GM18502 (cell line): Measurements from ENCODE around the gene MYO9B.

ENCODE experiments used
- ATAC-seq: cut with Tn5 transposase; IDR thresholded peaks from one replicate; pipeline ENCODE4 v1.9.1; 2021; ENCODE audit warnings: mild to moderate bottlenecking; ENCODE audit not compliant: unreplicated experiment, poor library complexity

The MYO9B gene

DNA sequence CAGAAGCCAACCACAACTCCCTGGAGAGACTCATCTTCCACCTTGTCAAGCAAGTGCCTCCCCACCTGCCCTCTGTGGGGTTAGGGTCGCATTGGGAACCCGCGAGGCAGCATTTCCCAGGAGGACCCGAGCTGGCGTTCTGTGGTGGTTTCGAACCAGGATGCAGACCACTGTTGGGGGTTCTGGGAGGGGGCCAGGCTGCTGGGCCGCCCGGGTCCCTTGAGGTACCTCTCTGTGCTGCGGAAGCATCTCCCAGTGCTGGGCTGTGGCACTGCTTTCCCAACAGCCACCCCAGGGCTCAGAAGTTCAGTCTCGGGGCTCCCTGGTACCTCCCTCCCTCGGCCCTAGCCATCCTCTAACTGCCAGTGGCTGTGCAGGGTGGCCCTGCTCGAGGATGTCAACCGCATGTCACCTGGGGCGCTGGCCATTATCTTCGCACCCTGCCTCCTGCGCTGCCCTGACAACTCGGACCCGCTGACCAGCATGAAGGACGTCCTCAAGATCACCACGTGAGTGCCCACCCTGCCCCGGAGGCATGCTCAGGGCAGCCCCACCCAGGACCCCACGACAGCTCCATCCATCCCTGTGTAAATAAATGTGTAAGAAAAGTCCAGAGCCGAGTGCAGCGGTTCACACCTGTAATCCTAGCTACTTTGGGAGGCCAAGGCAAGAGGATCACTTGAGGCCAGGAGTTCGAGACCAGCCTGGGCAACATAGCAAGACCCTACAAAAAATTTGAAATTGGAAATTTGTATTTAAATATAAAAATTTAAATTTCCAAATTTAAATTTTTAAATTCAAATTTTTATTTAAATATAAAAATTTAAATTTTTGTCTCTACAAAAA lies 131.4 kb downstream of the MYO9B start:
- no peak for ATAC-seq

DNA sequence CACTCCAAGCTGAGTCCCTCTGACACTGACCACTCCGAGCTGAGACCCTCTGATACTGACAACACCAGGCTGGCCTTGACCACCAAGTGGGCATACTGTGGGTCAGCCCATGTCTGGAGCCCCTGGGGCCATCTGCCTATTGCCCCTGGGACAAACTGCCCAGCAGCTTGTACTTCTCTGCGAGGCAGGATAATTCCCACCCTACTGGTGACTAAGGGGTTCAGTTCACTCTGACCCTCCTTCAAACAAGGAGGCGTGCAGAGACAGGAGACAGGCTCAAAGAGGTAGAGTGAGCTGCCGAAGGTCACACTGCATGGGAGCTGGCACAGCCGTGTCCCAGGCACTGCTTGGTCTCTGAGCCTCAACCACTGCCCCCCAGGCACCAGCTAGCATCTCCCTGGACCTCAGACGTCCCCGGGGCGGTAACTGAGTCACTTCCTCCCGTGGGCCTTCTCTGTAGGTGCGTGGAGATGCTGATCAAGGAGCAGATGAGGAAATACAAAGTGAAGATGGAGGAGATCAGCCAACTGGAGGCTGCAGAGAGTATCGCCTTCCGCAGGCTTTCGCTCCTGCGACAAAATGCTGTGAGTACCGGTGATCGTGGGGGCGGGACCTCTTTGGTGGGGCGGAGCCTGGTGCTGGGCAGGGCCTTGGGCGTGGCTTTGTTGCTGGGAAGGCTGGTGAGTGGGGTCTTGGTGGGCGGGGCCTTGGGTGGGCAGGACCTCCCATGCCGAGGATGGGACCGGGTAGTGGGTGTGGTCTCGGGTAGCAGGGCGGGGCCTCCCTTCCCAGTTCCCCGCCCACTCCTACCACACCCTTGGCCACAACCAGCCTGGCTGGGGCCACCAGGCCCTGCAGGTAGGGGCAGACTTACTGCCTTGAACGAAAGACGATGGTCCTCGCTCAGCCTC lies 133.8 kb downstream of the MYO9B start:
- ATAC-seq = peak; percentile 47

DNA sequence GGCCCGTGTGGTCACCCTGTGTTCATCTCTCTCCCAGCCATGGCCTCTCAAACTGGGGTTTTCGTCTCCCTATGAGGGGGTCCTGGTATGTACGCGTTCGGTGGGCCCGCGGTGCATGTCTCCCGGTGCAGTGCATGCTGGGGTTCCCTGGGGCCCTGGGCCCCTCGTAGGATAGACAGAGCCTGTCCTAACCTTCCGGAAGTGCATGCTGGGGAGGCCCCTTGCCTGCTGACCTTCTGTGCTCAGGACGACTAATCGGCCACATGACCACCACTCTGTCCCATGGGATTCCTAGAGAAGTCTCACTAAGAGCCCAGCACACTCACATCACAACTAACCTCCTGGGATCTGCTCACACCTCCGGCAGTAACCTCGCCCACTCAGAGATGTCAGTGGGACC lies 134.7 kb downstream of the MYO9B start:
- no peak for ATAC-seq

DNA sequence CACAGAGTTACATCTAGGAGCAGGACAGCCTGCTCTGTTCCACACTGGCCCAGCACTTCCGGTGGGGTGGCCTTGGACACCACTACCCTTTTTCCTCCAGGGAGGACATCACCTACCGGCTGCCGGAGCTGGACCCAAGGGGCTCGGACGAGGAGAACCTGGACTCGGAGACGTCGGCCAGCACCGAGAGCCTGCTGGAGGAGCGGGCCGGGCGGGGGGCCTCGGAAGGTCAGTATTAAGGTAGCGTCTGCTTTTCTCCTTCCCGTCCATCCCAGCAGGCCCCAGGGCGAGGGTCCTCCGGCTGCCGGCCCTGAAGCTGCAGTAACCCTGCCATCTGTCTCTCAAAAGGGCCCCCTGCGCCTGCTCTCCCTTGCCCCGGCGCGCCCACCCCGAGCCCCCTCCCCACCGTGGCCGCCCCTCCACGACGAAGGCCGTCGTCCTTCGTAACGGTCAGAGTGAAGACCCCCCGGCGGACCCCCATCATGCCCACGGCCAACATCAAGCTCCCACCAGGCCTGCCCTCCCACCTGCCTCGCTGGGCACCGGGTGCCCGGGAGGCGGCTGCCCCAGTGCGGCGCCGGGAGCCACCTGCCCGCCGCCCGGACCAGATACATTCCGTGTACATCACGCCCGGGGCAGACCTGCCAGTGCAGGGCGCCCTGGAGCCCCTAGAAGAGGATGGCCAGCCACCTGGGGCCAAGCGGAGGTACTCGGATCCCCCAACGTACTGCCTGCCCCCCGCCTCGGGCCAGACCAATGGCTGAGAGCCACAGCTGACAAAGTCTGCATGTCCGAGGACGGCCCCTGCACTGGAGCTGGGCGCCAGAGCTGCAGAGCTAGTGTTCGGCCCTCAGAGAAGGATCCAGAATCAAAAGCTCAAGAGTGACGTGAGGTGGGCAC lies 136.2 kb downstream of the MYO9B start:
- no peak for ATAC-seq

DNA sequence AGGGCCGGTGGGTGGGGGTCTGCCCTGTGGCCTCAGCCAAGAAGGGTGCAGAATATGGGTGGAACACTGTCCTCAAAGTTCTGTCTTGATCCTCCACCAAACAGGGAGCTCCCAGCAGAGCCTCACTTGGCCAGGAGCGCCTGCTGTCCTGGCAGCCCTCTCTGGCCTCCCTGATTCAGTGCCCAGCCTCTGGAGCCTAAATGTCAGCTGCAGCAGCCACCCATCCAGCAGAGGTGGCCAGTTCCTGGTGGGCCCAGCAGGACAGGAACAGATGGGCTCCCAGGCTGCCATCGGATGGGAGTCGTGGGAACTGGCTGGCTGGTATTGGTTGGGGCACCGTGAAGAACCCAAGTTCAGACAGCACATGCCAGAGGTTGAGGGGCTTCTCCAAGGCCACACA lies 137.8 kb downstream of the MYO9B start:
- ATAC-seq = no peak

DNA sequence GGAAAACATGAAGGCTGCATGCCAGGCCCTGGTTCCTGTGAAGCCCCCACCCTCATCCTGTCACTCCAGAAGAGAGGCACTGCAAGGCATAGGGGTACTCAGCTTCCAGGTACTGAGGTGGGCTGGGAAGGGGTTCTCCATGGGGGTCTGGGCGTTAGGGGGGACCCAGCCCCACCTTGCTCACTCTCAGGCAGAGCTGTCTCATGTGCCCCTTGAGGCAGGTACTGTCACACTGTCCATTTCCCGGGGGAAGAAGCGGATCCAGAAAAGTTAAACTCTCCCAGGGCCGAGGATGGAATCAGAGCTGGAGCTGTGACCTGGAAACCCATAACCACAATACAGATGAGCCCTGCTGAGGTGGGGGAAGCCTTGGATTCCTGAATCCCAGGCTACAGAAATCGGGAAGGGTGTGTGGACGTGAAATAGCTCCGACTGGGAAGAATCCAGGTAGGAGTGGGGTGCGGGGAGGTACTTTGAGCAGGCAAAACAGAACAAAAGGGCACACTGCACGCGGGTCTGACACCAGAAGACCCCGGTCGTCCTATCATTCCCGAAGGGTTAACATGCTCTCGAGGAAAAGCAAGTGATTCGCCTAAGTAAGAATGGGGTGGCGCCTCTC lies 139.0 kb downstream of the MYO9B start:
- ATAC-seq = no peak

DNA sequence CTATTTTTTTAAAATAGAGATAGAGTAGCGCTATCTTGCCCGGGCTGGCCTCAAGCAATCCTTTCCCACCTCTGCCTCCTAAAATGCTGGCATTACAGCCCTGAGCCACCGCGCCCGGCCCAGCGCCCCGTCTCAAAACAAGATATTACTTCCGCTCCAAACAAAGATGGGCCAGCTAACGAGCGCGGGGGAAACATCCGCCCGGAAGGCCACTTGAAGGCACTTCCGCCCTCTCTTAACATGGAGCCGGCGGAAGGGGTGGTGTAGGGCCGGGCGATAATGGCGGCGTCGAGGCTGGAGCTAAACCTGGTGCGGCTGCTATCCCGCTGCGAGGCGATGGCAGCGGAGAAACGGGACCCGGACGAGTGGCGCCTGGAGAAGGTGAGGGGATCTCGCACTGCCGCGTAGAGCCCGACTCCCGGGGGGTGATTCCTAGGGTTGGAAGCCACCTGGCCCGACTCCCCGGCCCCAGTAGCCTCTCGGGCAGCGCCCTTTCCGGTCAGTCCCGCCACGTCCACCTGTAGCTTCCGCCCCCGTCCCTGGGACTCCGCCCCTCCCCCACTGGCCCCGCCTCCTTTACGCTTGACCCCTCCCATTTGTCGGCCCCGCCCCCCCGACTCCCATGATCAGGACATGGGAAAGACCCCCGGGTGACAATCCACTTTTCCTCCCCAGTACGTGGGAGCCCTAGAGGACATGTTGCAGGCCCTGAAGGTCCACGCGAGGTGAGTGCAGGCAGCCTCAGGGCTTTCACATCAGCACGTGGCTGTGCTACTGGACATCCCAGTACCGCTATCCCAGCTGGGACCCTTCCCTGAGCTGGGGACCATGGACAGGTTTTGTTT lies 139.8 kb downstream of the MYO9B start, which contains the start of gene USE1:
TSS of gene USE1 (plus strand) at position 231 of the 845 bp plus-strand sequence. CDS start at position 280, 49 bp downstream.
- peak; percentile 82 for ATAC-seq

DNA sequence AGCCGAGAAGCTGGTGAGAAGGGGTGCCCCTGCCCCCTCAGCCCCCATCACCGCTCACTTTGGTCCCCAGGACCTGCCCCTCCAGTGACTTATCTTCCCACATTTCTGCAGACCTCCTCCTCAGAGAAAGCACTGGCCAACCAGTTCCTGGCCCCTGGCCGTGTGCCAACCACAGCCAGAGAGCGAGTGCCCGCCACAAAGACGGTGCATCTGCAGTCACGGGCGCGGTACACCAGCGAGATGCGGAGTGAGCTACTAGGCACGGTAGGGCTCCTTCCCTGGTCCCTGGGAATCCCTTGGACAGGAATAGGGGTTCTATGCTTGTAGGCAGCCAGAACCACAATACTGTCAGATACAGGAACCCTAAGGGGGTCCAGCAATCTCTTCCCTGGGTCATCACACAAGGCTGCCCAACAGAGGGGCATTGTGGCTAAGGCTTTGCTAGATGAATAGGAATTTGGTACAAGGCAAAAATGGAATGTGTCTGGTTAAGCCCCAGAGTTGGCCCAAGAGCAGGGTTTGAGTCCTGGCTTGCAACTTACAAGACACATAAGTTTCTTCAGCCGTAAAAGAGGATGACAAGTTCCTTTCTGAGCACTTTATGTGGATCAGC lies 140.6 kb downstream of the MYO9B start:
- ATAC-seq = no peak

DNA sequence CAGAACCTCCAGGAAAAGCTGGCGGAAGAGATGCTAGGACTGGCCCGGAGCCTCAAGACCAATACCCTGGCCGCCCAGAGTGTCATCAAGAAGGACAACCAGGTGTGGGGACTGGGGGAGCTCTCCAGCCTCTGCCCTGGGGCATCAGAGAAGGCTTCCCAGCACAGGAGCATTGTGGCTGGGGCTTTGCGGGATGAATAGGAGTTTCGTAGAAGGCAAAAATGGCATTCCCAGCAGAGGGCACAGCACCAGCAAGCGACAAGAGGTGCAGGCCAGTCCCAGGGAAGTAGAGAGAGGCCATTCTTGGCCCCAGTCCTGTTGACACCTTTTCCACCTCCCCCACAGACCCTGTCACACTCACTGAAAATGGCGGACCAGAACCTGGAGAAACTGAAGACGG lies 143.7 kb downstream of the MYO9B start:
- no peak for ATAC-seq

DNA sequence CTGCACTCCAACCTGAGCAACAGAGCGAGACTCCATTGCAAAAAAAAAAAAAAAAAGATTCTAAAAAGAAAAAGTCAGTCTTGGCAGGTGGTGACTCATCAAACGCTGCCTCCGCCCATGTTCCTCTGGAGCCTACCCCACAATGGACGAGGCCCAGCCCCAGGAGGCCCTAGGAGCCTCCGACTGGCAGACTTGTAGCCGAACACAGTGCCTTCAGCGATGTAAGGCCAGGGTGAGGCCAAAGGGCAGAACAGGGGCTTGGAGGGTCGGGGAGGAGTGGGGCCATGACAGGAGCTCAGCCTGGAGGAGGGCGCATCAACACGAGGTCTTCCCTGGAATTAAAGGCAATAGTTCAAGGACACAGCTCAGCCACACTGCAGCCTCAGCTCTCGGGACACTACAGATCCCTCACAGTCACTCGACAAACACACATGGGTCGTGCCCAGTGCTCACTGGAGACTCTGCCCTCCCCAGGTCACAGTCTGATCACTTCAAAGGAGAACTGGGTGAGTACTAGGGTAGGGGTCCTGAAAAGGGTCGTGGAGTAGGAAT lies 144.7 kb downstream of the MYO9B start:
- no peak for ATAC-seq

DNA sequence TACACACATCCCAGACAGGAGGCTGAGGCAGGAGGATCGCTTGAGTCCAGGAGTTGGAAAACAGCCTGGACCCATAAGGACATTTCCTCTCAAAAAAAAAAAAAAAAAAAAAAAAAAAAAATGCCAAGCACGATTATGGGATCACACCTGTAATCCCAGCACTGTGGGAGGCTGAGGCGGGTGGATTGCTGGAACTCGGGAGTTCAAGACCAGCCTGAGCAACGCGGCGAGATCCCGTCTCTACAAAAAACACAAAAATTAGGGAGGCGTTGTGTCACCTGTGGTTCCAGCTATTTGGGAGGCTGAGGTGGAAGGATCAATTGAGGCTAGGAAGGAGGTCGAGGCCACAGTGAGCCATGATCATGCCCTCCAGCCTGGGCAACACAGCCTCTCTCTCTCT lies 149.5 kb downstream of the MYO9B start:
- ATAC-seq = no peak

DNA sequence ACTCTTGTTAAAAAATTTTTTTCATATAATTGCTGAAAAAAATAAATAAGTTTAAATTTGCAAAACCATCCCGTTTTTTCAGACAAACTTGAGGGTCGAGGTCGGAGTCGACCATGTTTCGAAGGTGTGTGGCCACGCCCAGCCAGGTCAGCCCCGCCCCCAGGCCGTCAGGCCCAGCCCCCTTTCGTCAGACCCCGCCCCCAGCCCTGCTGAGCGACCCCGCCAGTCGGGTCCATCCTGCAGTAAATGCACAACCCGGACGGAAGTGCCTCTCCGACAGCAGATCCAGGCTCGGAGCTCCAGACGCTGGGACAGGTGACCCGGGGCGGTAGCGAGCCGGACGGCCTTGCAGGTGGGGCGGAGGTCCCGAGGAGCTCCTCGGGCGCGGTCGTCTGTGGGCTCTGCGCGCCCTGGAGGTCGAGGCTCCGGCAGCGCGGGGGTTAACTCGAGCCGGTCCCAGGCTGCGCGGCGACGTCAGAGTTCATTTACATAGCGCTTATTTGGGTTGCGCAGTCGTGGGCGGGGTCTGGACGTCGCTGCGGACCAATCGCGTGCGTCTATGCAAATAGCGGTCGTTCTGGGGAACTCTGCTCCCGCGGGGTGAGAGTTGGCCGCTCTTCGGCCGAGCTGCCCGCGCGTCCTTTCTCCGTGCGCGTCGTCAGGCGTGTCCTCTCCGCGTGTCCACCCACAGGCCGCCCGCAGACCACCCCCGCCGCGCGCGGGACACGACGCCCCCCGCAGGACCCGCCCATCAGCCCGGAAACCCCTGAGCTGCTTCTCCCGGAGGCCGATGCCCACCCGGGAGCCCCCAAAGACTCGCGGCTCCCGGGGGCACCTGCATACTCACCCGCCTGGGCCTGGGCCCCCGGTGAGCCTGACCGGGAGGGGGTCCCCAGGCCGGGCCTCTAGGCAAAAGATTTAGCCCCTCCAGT lies 150.7 kb downstream of the MYO9B start, which contains the start of gene OCEL1:
TSS of gene OCEL1 (plus strand) at position 225 of the 932 bp plus-strand sequence. CDS start at position 247, 22 bp downstream.
- ATAC-seq = peak; percentile 94

DNA sequence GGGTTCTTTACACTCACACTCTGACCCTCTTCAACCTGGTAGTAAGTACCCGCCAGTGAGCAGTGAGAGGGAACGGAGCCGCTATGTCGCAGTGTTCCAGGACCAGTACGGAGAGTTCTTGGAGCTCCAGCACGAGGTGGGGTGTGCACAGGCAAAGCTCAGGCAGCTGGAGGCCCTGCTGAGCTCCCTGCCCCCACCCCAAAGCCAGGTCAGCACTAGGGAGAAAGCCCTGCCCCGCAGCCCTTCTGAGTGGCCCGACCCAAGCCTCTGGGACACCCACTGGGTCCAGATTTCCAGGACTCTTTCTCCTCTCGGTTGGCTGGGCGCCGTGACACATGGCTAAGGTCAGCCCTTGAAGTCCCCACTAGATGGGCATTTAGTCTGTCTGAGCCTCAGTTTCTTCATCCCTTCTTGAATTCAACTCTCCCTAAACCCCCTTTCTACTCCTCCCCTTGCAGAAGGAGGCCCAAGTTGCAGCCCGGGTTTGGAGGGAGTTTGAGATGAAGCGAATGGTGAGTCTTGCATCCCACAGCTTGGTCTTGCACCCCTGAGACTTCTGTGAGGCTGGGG lies 152.3 kb downstream of the MYO9B start:
- ATAC-seq = no peak

DNA sequence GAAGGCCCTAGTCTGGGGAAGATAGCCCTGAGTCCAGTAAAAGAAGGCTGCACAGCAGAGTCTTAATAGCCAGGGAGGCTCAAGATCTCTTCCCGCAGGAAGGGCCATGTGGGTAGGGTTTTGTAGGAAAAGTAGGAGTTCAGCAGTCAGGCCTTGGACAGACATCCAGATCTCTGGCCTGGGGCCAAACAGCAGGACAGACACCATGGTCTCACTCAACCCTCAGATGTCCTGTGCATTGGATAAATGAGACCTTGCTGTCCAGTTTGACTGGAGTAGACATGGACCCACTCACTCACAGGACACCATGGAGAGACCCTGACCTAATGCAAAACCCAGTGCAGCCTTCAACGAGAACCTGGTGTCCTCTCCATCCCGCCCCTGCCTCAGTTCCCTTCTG lies 154.3 kb downstream of the MYO9B start:
- ATAC-seq = no peak

DNA sequence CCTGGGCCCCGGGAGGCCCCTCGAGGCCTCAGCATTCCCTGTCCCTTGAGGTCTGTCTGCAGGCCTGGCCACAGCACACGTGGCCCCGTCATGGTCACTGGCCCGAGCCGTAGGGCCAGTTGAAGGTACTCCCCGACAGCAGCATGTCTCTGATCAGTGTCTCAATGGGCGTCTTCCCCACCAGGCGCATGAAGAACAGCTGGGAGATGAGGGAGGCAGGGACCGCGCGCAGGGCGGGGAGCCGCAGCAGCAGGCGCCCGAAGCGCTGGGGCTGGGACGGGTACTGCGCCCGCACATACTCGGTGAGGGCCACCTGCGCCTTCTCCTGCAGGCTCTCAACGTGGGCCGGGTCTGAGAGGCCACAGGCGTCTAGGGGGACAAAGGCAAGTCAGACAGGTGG lies 156.7 kb downstream of the MYO9B start:
- ATAC-seq = no peak

DNA sequence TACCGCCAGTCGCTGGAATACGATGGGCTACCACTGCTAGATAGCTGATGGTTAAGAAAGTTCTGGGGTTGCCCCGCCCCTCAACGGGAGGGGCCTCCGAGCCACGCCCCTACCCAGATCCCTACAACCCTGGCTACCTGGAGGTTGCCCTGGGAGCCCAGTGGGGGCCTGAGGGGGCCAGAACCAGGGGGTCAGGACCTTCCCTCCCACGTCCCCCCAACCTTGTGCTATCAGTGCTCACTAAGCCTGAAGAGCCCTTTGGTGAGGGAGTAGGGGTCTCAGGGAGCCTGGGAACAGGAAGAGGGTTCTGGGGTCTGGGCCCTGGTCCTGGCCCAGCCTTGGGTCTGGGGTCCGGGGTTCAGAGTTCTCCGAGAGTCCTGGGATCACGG lies 159.3 kb downstream of the MYO9B start:
- no peak for ATAC-seq
